ENCODE data around the gene PC.

PC gene

DNA sequence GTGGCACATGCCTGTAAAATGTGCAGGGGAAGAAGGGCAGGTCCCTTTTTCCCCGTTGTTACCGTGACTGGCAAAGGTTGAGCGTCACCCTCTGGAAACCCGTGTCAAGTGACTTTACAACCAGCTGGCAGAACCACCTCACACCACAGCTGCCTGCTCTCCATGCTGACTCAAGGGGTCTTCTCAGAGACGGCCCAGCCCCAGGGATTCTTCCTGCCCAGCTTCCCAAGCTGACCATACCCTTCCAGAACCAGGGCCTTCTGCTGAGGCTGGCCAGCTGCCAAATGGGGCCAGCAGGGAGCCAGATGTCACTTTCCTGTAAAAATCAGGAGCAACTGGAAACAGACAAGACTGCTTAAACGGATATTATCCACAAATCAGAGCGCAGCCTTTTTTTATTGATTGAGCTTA, 6.3 kb downstream of the PC start:
- no peak for DNase-seq (ENCODE audit: low read depth)

DNA sequence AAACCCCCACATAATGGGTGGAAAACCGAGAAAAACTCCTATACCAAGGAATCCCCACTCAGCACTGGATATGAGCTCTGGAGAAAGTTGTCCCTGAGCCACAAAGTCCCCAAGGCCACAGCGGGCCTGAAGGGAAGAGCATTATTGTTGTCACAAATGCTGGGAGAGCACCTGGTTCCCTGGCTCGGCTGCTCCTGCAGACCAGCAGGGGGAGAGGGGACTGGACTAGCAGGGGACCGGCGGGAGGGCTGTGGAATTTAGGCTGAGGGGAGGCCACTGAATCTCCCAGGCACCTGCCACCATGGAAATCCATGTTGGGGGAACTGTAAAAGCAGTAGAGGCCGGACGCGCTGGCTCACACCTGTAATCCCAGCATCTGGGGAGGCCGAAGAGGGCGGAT, 7.0 kb downstream of the PC start:
- DNase-seq (ENCODE audit: low read depth), result no peak

DNA sequence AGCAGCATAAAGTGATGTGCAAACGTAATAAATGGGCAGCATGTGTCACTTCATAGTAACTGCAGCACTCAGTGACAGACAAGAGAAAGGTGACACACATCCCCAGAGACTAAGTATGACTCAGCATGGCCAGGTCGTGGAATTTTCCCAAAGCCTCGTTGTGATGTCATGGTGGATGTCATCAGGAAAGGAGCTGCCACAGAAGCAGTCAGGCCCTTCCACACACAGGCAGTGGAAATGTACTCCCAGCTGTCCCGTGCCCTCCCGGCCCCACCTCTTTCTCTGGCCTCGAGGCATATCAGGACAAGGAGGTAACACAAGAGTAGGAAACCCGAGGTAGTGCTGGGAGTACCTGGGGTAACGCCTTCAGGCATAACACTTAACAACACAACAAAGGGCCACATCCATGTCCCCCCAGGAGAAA, 8.1 kb downstream of the PC start:
- no peak for DNase-seq (ENCODE audit: low read depth)

DNA sequence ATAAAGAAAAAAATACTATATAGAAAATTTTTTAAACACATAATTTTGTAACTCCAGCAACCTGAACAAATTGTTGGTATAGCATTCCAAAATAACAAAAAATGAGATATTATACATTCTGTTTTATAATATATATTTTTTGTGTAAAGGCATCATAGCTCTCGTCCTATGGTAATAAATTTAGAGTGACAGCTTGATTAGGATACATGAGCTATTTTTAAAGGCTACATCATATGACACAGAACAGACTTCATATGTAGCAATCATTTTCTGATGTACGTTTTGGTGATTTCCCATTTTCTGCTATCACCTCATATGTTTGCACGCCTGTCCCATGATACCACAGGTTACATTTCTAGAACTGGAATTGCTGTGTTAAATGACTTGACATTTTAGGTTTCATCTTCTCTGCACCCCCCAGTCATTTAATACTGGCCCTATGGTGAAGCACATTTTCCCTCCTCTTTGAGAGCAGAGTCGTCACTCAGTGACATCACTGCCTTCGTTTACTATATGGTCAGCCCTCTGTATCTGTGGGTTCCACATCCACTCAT, 19.5 kb downstream of the PC start:
- DNase-seq (ENCODE audit: low read depth), result no peak

DNA sequence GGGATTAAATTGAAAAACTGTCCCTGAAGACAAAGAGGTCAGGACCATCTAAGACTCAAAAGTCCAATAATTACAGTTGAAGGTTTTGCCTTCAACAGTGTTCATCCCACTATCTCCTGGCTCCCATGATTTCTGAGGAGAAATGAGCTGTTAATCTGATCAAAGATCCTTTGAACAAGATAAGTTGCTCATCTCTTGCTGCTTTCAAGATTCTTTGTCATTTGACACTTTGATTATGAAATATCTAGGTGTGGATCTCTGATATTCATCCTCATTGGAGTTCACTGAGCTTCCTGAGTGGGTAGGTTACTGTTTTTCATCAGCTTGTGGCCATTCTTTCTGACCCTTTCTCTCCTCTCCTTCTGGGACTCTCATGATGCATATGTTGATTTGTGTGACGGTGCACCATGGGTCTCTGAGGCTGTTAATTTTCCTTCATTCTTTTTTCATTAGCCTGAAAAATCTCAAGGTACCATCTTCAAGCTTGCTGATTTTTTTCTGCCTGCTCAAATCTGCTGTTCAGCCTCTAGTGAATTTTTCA, 20.9 kb downstream of the PC start:
- DNase-seq (ENCODE audit: low read depth), result no peak

DNA sequence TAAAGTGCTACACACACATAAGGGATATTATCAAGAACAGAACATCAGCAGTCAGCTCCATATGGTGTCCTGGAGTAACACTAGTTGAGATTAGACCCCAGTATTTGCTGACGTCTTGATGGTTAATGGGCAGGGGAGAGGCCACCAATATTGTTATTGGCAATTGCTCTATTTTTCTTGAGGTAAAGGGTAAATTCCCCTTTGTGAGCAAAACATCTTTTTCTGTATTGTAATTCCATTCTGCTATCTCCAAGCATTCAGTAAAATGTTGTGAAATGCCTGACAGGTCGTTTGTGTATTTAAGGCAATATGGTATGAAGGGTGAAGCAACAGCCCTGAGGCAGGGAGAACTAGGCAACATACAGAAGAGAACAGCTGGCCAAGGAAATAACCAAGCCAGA, 21.9 kb downstream of the PC start:
- DNase-seq (ENCODE audit: low read depth), result no peak

DNA sequence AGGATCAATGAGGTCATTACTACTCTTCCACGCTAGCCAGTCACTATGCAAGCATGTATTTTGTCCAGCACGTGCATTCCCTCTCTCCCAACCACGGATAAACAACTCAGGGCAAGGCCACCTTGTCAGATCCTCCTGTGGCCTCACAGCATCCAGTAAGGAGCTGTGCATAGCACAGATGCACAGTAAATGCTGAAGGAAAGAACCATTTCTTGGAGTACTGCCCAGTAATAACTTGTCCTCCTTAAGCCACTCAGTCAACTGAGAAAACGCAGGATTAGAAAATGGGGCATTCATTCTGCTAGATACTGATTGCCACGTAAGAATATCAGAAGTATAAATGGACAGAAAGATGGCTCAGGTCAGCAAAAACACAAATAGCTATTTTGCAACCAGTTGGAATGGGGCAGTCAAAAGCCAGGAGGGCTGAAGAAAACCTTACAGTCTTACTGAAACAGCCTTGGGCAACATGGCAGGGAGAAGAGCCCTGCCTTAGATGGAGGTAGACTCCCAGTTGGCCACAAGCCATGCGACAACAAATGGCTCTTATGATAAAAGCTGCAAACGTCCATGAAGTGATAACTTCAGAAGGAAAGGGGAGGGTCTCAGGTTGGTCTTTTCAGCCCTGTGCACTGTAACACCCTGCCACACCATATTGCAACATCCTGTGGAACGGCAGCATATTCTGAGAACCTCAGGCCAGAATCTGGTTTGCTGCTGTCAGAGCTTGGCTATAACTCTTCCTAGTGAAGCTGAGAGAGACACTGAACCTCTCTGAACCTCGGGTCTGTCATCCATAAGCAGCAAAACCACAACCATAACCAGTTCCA, 23.0 kb downstream of the PC start:
- DNase-seq (ENCODE audit: low read depth), result no peak

DNA sequence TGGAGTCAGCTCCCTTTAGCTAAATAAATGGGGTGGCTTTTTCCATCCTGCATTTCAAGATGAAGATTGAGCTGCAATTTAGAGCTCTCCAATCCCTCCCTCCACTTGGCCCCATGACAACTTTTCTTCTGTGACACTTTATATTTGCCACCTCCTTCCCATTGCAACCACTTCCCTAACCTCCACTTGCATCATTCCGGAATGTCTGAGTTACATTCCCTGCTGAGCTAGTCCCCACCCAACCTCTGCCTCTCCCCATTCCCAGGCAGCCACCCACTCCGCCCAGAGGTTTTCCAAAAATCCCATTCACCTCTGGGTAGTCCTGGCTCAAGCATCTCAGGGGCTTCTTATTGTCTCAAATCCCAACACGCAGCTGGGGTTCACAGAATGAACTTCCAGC, 24.7 kb downstream of the PC start:
- no peak for DNase-seq (ENCODE audit: low read depth)

DNA sequence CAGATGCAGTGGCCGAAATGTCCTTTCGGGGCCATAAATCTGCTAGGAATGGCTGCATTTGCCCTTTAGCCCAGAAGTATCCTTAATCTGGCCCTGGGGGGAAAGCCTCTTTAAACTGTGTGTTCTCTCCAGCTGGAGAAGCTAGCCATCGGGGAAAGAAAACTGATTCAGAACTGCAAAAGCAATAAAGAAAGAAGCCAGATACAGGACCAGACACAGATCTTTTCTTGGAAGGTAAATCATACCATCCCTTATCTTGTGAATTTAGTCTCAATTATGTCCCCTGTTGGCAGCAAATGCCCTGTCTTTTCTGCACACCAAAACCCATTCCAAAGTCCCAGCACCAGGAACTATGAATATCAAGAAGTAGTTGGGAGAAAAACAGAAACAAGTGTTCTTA, 25.6 kb downstream of the PC start:
- no peak for DNase-seq (ENCODE audit: low read depth)

DNA sequence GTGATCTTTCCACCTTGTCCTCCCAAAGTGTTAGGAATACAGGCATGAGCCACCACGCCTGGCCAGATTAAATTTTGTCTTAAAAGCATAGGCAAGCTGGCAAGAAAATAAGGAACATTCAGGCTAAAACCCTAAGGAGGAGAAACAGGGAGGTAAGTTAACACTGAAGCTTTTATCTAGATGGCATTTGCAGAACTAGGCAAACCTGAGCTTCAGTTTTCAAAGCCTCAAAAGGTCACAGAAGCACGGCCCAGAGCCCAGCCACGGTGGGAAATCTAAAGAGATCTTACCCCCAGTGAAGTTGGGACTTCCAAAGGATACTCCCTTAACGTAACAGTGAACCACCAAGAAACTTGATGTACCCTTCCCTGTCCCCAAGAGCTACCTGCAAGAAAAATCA, 28.4 kb downstream of the PC start:
- no peak for DNase-seq (ENCODE audit: low read depth)

DNA sequence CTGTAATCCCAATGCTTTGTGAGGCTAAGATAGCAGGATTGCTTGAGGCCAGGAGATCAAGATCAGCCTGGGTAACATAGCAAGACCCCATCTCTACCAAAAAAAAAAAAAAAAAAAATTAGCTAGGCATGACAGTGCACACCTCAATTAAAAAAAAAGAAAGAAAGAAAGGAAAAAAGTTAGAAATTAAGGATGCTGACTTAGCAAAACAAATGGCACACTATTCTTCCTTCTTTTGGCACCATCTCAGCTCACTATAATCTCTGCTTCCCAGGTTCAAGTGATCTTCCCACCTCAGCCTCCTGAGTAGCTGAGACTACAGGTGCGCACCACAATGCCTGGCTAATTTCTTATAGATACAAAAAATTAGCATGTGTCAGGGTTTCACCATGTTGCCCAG, 33.9 kb downstream of the PC start:
- no peak for DNase-seq (ENCODE audit: low read depth)

DNA sequence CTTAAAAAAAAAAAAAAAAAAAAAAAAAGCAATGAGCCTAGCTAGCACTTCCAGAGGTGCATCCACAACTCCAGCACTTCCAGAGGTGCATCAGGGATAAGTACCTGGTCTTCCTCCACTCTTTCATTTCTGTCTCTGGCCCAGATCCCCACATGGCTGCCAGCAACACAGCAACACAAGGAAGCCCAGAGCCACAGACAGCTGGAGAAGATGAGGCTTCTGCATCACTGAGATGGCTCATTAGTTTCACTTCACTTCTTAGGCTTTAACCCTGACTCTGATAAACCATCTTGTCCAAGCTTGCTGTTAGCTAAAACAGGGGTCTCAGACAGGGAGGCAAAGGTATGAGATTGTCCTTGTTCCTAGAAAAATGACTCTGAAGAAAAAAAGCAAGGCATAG, 35.6 kb downstream of the PC start:
- DNase-seq (ENCODE audit: low read depth), result no peak

DNA sequence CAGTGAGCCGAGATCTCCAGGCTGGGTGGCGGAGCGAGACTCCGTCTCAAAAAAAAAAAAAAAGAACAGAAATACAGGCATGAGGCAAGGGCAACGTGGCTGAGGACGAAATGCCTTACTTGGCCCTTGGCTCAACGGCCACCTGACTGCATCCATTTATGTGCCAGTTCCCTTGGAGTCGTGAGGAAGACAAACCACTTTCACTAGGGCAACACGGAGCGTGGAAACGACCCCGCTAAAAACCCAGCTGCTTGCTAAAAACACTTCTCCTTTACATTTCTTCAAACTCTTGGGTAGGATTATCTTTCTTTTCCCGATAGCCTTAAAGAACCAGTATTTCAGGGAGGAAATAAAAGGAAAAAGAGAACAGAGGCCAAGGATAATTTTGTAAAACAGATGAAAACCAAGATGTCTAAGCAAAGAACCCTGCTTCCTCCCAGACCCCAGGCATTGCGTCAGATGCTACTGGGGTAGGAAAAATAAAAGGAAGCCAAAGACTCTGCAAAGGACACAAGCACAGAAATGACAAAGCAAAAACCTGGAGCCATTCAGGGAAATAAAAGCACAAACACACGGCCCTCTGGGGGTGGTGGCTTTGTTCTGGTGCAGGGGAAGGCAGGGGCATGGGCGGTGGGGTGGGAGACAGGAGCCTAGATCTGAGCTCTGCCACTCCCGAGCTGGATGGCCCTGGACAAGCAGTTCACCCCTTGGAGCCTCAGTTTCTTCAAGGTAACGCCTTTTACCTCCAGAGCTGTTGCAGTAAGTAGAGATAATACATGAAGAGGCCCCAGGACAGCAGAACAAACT, 37.0 kb downstream of the PC start:
- no peak for DNase-seq (ENCODE audit: low read depth)

DNA sequence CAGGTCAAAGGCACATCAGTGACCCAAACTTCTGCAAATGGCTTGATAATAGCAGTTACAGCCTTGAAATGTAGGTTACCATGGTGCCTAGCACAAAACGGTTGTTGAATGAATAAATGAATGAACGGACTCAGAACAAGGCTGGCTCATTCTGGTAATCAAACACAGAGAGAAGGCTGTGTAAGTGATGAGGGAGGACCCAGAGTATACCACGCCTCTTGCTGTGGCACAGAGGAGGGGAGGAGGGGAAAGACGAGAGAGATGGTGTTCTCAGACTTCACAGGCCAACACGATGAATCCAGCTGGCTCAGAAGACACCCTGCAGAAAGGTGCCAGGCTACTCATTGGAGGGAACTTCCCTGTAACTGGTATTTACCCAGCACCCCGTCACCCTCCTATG, 38.3 kb downstream of the PC start:
- DNase-seq (ENCODE audit: low read depth), result no peak

DNA sequence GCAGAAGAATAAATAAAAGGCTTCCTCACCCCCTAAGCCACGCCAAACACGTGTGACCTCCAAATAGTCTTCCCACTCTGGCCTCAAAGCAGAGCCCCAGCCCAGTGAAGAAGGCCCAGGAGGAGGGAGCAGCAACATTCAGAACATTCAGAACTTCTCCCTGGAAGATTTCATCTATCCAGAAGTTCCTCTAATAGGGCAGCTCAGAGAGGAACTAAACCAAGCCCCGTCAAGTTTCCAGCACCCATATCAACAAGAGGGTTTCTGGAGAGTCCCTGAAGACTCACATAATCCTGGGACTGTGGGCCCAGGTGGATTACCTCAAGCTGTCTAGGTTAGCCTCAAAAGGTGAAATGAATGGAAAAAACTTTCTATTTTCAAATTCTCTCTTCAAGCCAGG, 39.4 kb downstream of the PC start:
- DNase-seq (ENCODE audit: low read depth), result no peak

DNA sequence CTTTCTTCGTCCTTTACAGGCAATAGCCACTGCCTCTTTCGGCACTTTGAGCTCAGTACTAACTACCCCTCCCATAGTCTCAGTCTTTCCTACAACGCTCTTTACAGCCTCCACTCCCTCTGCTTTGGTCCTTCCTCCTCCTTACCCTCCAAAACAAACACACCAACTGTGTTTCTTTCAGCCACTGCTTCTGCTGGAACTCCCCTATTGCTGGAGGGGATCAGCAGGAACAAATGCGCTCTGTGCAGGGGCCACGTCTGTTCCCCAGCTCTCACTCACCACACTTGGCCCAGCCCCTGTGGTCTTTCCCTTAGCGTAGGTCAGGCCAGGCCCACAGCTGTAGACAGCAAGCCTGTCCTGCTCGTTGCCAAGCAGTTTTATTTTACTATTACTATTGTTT, 42.3 kb downstream of the PC start:
- no peak for DNase-seq (ENCODE audit: low read depth)

DNA sequence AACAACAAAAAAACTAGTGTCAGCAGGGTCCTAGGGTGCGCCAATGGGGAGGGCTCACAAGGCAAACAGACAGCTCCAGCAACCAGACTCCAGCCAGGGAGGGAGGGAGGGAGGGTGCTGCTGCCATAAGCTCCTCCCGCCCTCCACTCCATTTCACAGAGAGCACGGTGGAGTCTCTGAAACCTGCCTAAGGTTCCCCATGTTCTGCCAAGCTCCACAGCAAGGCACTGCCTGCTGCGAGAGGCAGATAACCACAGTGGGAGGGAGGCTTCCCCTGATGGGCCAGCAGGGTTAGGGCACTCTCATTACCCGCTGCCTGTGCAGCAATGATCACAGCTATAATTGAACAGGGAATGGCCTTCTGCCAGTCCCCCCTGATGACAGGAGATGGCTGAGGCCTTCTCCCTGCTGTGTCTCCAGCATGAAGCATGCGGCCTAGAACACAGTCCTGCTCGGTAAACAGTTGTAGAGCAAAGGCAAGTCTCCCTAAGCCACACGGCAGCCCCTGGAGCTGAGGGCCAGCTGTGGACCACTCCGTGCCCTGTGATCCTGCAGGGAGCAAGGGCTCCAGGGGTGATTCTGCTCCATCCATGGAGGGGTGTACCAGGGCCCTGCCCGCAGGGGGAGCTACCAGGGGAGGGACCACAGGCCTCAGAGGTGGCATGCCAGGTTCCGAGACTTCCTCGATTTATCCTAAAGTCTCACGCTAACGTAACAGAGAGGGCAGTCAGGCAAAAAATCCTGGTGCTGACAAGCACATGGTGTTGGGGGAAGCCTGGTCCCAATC, 42.9 kb downstream of the PC start:
- no peak for DNase-seq (ENCODE audit: low read depth)

DNA sequence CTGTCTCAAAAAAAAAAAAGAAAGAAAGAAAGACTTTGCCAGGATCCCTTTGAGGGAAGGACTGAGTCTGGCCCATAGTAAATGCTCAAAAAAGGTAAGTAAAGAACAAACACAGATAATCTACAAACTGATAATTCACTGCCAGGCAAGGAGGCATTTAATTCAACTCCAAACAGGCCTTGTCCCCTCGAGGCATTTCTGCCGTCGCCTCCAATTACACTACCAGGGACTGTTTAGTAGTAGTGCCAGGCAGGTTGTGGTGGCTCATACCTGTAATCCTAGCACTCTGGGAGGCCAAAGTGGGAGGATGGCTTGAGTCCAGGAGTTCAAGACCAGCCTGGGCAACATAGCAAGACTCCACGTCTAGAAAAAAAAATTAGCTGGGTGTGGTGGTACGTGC, 43.7 kb downstream of the PC start:
- no peak for DNase-seq (ENCODE audit: low read depth)

DNA sequence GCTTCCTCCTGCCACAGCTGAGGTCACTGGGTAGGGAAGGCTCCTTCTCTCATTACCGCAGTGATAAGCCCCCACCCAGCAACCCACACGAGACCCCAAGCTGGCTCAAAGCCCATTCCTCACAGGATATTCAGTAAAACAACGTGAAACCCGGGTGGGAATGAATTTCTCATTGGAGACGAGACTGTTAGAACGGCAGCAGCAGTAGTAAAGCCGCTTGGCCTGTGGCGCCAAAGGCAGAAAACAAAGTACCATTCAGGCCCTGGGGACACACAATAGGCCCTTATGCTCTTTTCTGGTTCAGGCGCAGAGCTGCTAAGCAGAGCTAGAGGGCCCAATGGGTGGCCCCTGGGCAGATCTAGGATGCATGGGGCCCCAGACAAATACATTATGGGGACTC, 45.3 kb downstream of the PC start:
- DNase-seq (ENCODE audit: low read depth), result no peak

DNA sequence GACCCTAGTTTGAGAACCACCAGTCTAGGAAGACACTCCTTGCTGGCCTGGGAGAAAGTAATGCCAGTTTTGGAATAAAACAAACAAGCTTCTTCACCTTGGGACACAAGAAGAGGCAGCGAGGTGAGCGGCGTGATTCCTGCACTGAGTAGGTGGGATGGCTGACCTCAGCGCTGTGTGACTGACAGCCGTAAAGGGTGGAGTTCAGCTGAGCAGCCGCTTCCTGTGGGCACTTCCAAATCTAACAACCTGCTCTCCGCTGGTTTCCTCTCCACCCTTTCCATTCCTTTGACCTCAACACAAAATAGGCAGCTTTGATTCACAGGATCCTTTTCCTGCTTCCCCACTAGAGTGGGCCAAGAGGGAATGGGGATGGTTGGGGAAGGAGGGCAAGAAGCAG, 45.8 kb downstream of the PC start:
- no peak for DNase-seq (ENCODE audit: low read depth)

DNA sequence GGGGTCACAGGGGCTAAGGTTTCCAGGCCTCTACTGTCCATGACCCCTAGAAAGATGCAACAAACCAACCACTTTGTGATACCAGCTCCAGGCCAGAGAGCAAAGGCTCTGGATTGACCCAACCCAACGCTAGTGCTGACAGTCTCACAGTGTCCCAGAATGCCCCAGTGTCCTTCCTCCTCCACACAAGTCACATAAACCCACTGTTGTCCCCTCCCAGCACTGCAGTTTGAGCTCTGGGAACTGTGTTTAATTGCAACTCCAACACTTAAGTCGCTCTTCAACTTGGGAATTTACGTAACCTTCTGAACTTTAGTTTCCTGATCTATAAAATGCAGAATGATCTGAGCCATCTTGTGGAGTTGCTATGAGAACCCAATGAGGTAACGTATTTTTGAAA, 47.5 kb downstream of the PC start:
- DNase-seq (ENCODE audit: low read depth), result no peak

DNA sequence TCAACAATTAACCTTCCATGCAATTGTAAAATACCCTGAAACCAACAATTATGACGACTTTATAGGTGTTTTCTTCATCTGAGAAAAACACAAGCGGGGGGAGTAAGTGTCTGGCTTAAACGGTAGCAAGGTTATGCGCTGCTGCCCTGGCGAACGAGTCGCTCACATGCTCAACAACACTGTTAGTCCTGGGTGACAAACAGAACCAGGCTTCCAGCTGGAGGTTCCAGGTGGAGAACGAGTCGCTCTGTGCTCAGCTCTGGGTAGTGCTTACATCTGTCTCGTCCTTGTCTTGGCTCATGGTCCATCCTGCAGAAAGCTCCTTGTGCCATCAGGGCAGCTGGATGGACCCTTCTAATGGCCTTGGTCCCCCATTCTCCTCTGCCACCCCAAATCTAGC, 48.2 kb downstream of the PC start:
- no peak for DNase-seq (ENCODE audit: low read depth)
